ENCODE measurements around the gene NHSL2. TPM values are rescaled to one million over a fixed set of nuclear protein-coding genes. Genes with fewer than 3 reads are reported as not detected.
"Not testable (repeated sequence)": the region's sequence is repeated elsewhere in the genome, so short reads cannot be mapped to it uniquely, and the experiment has no call there.

The NHSL2 gene
- total RNA-seq (2021), result 0.58 and 0.66 TPM in 2 replicates
- Bru-seq, nascent RNA, result percentile 24 among the genes with signal in this experiment
- percentile 30 among the genes with signal in this experiment for BruChase-seq, experiment 1, labeled RNA remaining after a 2-hour chase
- BruChase-seq, experiment 2, labeled RNA remaining after a 6-hour chase, result percentile 31 among the genes with signal in this experiment
- long read RNA-seq, partial matches to known transcripts, result 0 of 10 reads
- long read RNA-seq, other reads (novel, unspliced or antisense), result 10 of 10 reads

DNA sequence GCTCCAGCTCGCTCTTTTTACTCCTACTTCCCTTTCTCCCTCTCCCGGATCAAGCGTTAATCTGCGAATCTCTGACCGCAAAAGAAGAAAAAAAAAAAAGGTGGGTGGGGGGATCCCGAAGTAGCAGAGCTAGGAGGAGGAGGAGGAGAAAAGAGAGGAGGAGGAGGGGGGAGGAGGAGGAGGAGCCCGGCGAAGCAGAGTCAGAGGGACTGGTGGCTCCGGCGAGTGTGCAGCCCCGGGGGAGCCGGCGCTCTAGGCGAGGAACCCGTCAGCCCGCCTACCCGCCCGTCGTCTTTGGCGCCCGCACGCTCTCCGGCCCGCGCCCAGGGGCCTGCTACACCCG lies at the start of gene NHSL2:
Gene NHSL2, plus strand, starts transcription at position 203 of the 343 bp plus-strand sequence.
- POLR2A ChIA-PET (ENCODE audit: low non-redundant PET), result no interaction called here

DNA sequence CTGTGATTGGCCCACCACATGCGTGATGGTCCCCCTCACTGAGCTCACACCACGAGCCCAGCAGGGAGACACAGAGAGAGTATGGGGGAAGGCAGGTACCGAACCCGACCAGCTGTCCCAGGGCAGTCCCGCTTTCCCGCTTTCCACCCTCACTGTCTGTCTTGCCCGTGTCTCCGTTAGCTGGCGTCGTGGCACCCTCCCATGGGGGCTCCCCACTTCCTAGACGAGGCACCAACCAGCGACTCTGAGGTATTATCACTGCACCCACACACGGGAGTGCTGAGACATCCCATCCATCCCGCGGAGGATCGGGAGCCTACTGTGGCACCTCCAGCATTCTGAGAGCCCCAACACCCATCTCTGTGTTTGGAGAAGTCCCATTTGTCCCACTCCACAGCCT lies 43.0 kb upstream of the NHSL2 start:
- Histone ChIP-seq H3K9me3 (ENCODE audit: low read depth, low read length, poor library complexity, severe bottlenecking) (no peaks in the 10 kb centered on the region), H3K27ac (ENCODE audit: low read depth, low read length, poor library complexity, severe bottlenecking) (no peak overlapping the region), H3K27me3 (replicated peaks; ENCODE audit: insufficient read depth, low read depth, low read length, poor library complexity) (peaks cover 32% of the 10 kb centered on the region), H3K4me3 (ENCODE audit: low read depth, low read length, poor library complexity, severe bottlenecking) (no peak overlapping the region), H3K4me1 (ENCODE audit: insufficient read depth, low read length, poor library complexity, severe bottlenecking) (no peaks in the 10 kb centered on the region), H3K36me3 (ENCODE audit: insufficient read depth, low read length, poor library complexity, severe bottlenecking) (no peaks in the 10 kb centered on the region)
- intact Hi-C loops (cut with micrococcal nuclease; ENCODE audit: unreplicated experiment), result no loop called here
- no peak for DNase-seq (ENCODE audit: low spot score)
- POLR2A ChIA-PET (ENCODE audit: low non-redundant PET), result no interaction called here
- no TSS peak for BruUV-seq (replicated peaks)
- TF ChIP-seq EZH2 (IDR thresholded peaks at IDR 0.05; ENCODE audit: borderline replicate concordance, low read depth, low read length, poor library complexity, severe bottlenecking) (no peak), CTCF (conservative IDR thresholded peaks at IDR 0.05; ENCODE audit: low read depth, low read length) (no peak)
- CTCF ChIA-PET, result no interaction called here

More for the DNA sequence above, at the start of gene NHSL2:
- H3K9me3 ChIP-seq (ENCODE audit: low read depth, low read length, poor library complexity, severe bottlenecking), result no peaks in the 10 kb centered on the region
- peak; percentile 26 for DNase-seq (ENCODE audit: low spot score)
- CTCF ChIA-PET, result interaction anchor here (0.7 kb wide), 1 partner anchor 40 kb away, joined by 3 read pairs; no protein-coding TSS in a partner anchor
- BruUV-seq (replicated peaks), result no TSS peak
- intact Hi-C loops (cut with micrococcal nuclease; ENCODE audit: unreplicated experiment), result no loop called here
- H3K4me1 ChIP-seq (ENCODE audit: insufficient read depth, low read length, poor library complexity, severe bottlenecking), result no peaks in the 10 kb centered on the region
- H3K4me3 ChIP-seq (ENCODE audit: low read depth, low read length, poor library complexity, severe bottlenecking), result peak within 1 kb of the TSS; percentile 35
- TF ChIP-seq EZH2 (IDR thresholded peaks at IDR 0.05; ENCODE audit: borderline replicate concordance, low read depth, low read length, poor library complexity, severe bottlenecking), result peak; percentile 2
- no peak for TF ChIP-seq CTCF (conservative IDR thresholded peaks at IDR 0.05; ENCODE audit: low read depth, low read length)
- no peaks in the 10 kb centered on the region for H3K36me3 ChIP-seq (ENCODE audit: insufficient read depth, low read length, poor library complexity, severe bottlenecking)
- H3K27ac ChIP-seq (ENCODE audit: low read depth, low read length, poor library complexity, severe bottlenecking), result no peak within 1 kb of the TSS
- peaks cover 32% of the 10 kb centered on the region for H3K27me3 ChIP-seq (replicated peaks; ENCODE audit: insufficient read depth, low read depth, low read length, poor library complexity)

DNA sequence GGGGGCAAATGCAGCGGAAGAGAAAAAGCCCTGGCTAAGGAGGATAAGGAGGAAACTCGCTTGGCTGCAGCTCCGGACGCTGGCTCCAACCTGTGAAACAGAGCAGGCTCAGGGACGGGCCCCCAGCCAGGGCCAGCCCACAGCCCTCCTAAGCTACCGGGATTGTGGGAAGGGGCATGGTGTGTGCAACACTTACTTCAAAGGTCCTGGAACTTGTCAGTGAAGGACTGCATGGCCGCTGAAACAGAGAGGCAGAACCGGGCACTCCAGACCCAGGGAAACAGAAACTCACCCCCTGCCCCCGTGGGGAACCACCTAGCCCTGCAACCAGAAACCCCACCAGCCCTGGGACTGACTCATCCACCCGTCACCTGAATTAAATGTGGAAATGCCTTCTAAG lies 41.1 kb upstream of the NHSL2 start:
- H3K36me3 ChIP-seq (ENCODE audit: insufficient read depth, low read length, poor library complexity, severe bottlenecking); POLR2A ChIA-PET (ENCODE audit: low non-redundant PET); BruUV-seq (replicated peaks); H3K9me3 ChIP-seq (ENCODE audit: low read depth, low read length, poor library complexity, severe bottlenecking); H3K4me1 ChIP-seq (ENCODE audit: insufficient read depth, low read length, poor library complexity, severe bottlenecking); H3K27ac ChIP-seq (ENCODE audit: low read depth, low read length, poor library complexity, severe bottlenecking); H3K4me3 ChIP-seq (ENCODE audit: low read depth, low read length, poor library complexity, severe bottlenecking); intact Hi-C loops (cut with micrococcal nuclease; ENCODE audit: unreplicated experiment); CTCF ChIA-PET; DNase-seq (ENCODE audit: low spot score): not testable (repeated sequence)
- peaks cover 32% of the 10 kb centered on the region for H3K27me3 ChIP-seq (replicated peaks; ENCODE audit: insufficient read depth, low read depth, low read length, poor library complexity)

Measured in A673 (cell line).